SK-N-SH (cell line): Measurements from ENCODE around the gene OR5W2. TPM values are rescaled to one million over a fixed set of nuclear protein-coding genes. Genes with fewer than 3 reads are reported as not detected.

Experiments
- CTCF ChIA-PET: fragments of 300-600, 350-600 bp; formaldehyde crosslinking; extraction: SDS; loops from one replicate; lab custom pipeline; 2021; lab: Yijun Ruan, JAX
- POLR2A ChIA-PET: fragments of 350-600 bp; sonication (Branson Sonifier 250); formaldehyde crosslinking; extraction: SDS; loops from one replicate; lab custom pipeline; 2020; ENCODE audit warnings: antibody characterized with exemption, inconsistent platforms; lab: Yijun Ruan, JAX
- DNase-seq: peaks from one replicate; pipeline ENCODE4 v3.0.0; 2012
- H2AFZ ChIP-seq: fragments of 200-600 bp; sonication (generic); 2 replicates; pipeline ENCODE4 v1.8.1; 2016; ENCODE audit warnings: antibody characterized with exemption, mild to moderate bottlenecking, low read depth
- H3F3A ChIP-seq: fragments of 200-600 bp; sonication (generic); replicated peaks from 2 replicates; pipeline ENCODE3; 2016; ENCODE audit warnings: antibody characterized with exemption, mild to moderate bottlenecking; ENCODE audit not compliant: insufficient read depth
- H3K27ac ChIP-seq, 2 experiments: fragments of 200-500 bp in 1 of 2; fragments of 200-600 bp in 1 of 2; sonication (Bioruptor generic) in 1 of 2; sonication (generic), shearing (Covaris generic) in 1 of 2; 2 replicates each; pipeline versions ENCODE4 v1.5.1 to v1.6.1; 2014 to 2016; ENCODE audit warnings: low read depth in 2 of 2, inconsistent platforms in 1 of 2, low read length in 1 of 2, mild to moderate bottlenecking in 1 of 2, mixed read lengths in 1 of 2
- H3K27me3 ChIP-seq: fragments of 200-600 bp; sonication (generic), shearing (Covaris generic); 2 replicates; pipeline ENCODE4 v1.6.1; 2016; ENCODE audit warnings: mixed run types; ENCODE audit not compliant: insufficient read depth
- H3K36me3 ChIP-seq, 2 experiments: fragments of 200-500 bp in 1 of 2; fragments of 200-600 bp in 1 of 2; sonication (Bioruptor generic) in 1 of 2; sonication (generic) in 1 of 2; replicated peaks in 1 of 2; 2 replicates each; pipeline versions ENCODE3 to v1.5.1; 2014 to 2016; ENCODE audit warnings: low read length in 1 of 2, mild to moderate bottlenecking in 1 of 2; ENCODE audit not compliant: insufficient read depth in 2 of 2, control insufficient read depth in 1 of 2
- H3K4me1 ChIP-seq, 2 experiments: fragments of 200-500 bp in 1 of 2; fragments of 200-600 bp in 1 of 2; sonication (Bioruptor generic) in 1 of 2; sonication (generic), shearing (Covaris generic) in 1 of 2; 2 replicates each; pipeline versions ENCODE4 v1.5.1 to v1.6.1; 2014 to 2016; ENCODE audit warnings: low read depth in 1 of 2, low read length in 1 of 2, mixed run types in 1 of 2; ENCODE audit not compliant: insufficient read depth in 2 of 2, control insufficient read depth in 1 of 2
- H3K4me2 ChIP-seq: fragments of 200-600 bp; sonication (generic), shearing (Covaris generic); 2 replicates; pipeline ENCODE4 v1.6.1; 2017; ENCODE audit warnings: mixed run types
- H3K4me3 ChIP-seq, 2 experiments: fragments of 200-500 bp in 1 of 2; fragments of 200-600 bp in 1 of 2; sonication (Bioruptor generic) in 1 of 2; sonication (generic), shearing (Covaris generic) in 1 of 2; 2 replicates each; pipeline versions ENCODE4 v1.5.1 to v1.8.1; 2014 to 2016; ENCODE audit warnings: low read depth in 2 of 2, inconsistent platforms in 1 of 2, low read length in 1 of 2, mild to moderate bottlenecking in 1 of 2, mixed read lengths in 1 of 2, moderate library complexity in 1 of 2
- H3K79me2 ChIP-seq: fragments of 200-600 bp; sonication (generic); 2 replicates; pipeline ENCODE4 v1.8.1; 2017; ENCODE audit warnings: mild to moderate bottlenecking; ENCODE audit not compliant: insufficient read depth
- H3K9ac ChIP-seq: fragments of 200-600 bp; sonication (generic); 2 replicates; pipeline ENCODE4 v1.6.1; 2017; ENCODE audit warnings: mixed run types
- H3K9me2 ChIP-seq: fragments of 200-600 bp; sonication (generic); 2 replicates; pipeline ENCODE4 v1.6.1; 2017; ENCODE audit warnings: mixed run types
- H3K9me3 ChIP-seq: fragments of 200-600 bp; sonication (generic); 2 replicates; pipeline ENCODE4 v1.6.1; 2017; ENCODE audit warnings: mixed run types, mild to moderate bottlenecking, moderate library complexity
- H4K20me1 ChIP-seq: fragments of 200-600 bp; sonication (generic); 2 replicates; pipeline ENCODE4 v1.6.1; 2017; ENCODE audit warnings: mild to moderate bottlenecking, mixed run types; ENCODE audit not compliant: insufficient read depth
- CHD2 ChIP-seq: fragments of 150-350 bp; IDR thresholded peaks from 2 replicates; pipeline ENCODE4 v1.6.1; 2018; ENCODE audit warnings: low read length; ENCODE audit not compliant: partially characterized antibody
- CTCF ChIP-seq: fragments of 200-600 bp; sonication (generic); IDR thresholded peaks from 2 replicates; pipeline ENCODE4 v1.6.1; 2017; ENCODE audit warnings: antibody characterized with exemption, mild to moderate bottlenecking, moderate library complexity
- EP300 ChIP-seq, 2 experiments: IDR thresholded peaks; 2 replicates each; pipeline versions ENCODE4 v1.4.0 to v1.6.1; 2012; ENCODE audit warnings: borderline replicate concordance in 1 of 2, low read depth in 1 of 2, low read length in 1 of 2
- FOSL2 ChIP-seq: IDR thresholded peaks from 2 replicates; pipeline ENCODE4 v1.4.0; 2012; ENCODE audit warnings: low read depth, mild to moderate bottlenecking, moderate library complexity, borderline replicate concordance
- FOXJ3 ChIP-seq: sonication (generic); formaldehyde crosslinking; IDR thresholded peaks from 2 replicates; pipeline ENCODE4 v1.5.1; 2020; ENCODE audit warnings: mild to moderate bottlenecking, missing genetic modification reagents
- FOXM1 ChIP-seq: IDR thresholded peaks from 2 replicates; pipeline ENCODE4 v1.4.0; 2012; ENCODE audit warnings: low read depth, mild to moderate bottlenecking
- GABPA ChIP-seq: IDR thresholded peaks from 2 replicates; pipeline ENCODE4 v1.4.0; 2012; ENCODE audit warnings: low read depth, mild to moderate bottlenecking
- IRF3 ChIP-seq: fragments of 150-350 bp; IDR thresholded peaks from 2 replicates; pipeline ENCODE4 v1.6.1; 2016; ENCODE audit warnings: mild to moderate bottlenecking, low read depth, low read length
- MEF2A ChIP-seq: IDR thresholded peaks from 2 replicates; pipeline ENCODE4 v1.4.0; 2012; ENCODE audit warnings: low read depth, borderline replicate concordance
- MXI1 ChIP-seq: IDR thresholded peaks from 2 replicates; pipeline ENCODE4 v1.6.1; 2012; ENCODE audit warnings: mild to moderate bottlenecking, low read depth, low read length, improper control_type of control experiment
- POLR2AphosphoS5 ChIP-seq: IDR thresholded peaks from 2 replicates; pipeline ENCODE4 v1.6.1; 2012; ENCODE audit warnings: low read depth, low read length
- RXRA ChIP-seq: IDR thresholded peaks from 2 replicates; pipeline ENCODE4 v1.4.0; 2012; ENCODE audit warnings: low read depth, mild to moderate bottlenecking, borderline replicate concordance
- TAF1 ChIP-seq: IDR thresholded peaks from 2 replicates; pipeline ENCODE4 v1.6.1; 2012; ENCODE audit warnings: low read depth, mild to moderate bottlenecking, low read length, moderate library complexity, borderline replicate concordance
- TCF12 ChIP-seq: IDR thresholded peaks from 2 replicates; pipeline ENCODE4 v1.4.0; 2012
- YY1 ChIP-seq: IDR thresholded peaks from 2 replicates; pipeline ENCODE4 v1.4.0; 2012; ENCODE audit warnings: low read depth, mild to moderate bottlenecking
- WGBS: methylation state at CpG from one replicate; pipeline ENCODE4 v1.1.6; 2017; ENCODE audit warnings: low lambda C conversion rate; 5-methylcytosine and 5-hydroxymethylcytosine counted together
- polyA plus RNA-seq, 3 experiments: library from polyadenylated mRNA; depleted of rRNA; stranded (reverse); fragments of >200 nt; gene quantifications; 2 replicates each; pipeline ENCODE4 v1.2.3, GENCODE V29; 2012
- TF ChIP-seq, protein P1 (sequence below): fragments of 150-350 bp; IDR thresholded peaks from 2 replicates; pipeline ENCODE4 v1.6.1; 2017; ENCODE audit warnings: antibody characterized with exemption, low read length, low read depth, borderline replicate concordance
- TF ChIP-seq, protein P2 (sequence below): IDR thresholded peaks from 2 replicates; pipeline ENCODE4; 2012

Gene OR5W2
- polyA plus RNA-seq (2012; rRNA removed) = not detected in 2 replicates
- polyA plus RNA-seq (2012; cell fraction: cytosol; rRNA removed) = not detected in 2 replicates
- polyA plus RNA-seq (2012; cell fraction: nucleus; rRNA removed) = not detected in 2 replicates

DNA sequence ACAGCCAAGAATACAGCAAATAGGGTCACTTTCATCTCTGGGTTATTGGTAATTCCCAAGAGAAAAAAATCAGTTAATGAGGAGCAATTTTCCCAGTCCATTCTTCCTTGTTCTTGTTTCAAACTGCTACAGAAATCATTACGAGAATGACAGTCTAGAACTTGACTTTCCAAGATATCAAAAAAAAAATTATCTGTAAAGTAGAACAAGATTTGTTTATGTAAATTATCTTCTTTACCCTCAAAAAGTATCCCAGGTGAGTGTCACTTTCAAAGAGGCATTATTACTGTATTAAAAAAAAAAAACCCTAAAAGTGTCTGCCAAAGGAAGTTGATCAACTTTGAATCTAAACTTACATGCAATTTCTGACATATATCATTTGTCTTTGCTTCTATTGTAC lies at the start of gene OR5W2:
Gene OR5W2, minus strand, starts transcription at position 101 of the 400 bp plus-strand sequence. Its CDS starts 0 bp downstream, at position 101.
- no peaks in the 10 kb centered on the region for H4K20me1 ChIP-seq
- H3K27ac ChIP-seq = no peak within 1 kb of the TSS
- 0% methylated on average over 1 of the region's 1 CpG for WGBS
- H3K9ac ChIP-seq = no peak within 1 kb of the TSS
- no peaks in the 10 kb centered on the region for H3K27me3 ChIP-seq
- no peaks in the 10 kb centered on the region for H3K4me1 ChIP-seq
- CTCF ChIA-PET = no interaction called here
- H3F3A ChIP-seq = no peaks in the 10 kb centered on the region
- DNase-seq = no peak
- POLR2A ChIA-PET = no interaction called here
- H3K9me2 ChIP-seq = no peaks in the 10 kb centered on the region
- TF ChIP-seq FOXM1 = no peak
- TF ChIP-seq GABPA = no peak
- TF ChIP-seq YY1 = no peak
- TF ChIP-seq EP300 (IDR thresholded peaks at IDR 0.05; ENCODE audit: borderline replicate concordance in 1 of 2, low read depth in 1 of 2, low read length in 1 of 2) = no peak
- no peak for TF ChIP-seq CHD2
- no peak for TF ChIP-seq CTCF
- TF ChIP-seq, protein P1, sequence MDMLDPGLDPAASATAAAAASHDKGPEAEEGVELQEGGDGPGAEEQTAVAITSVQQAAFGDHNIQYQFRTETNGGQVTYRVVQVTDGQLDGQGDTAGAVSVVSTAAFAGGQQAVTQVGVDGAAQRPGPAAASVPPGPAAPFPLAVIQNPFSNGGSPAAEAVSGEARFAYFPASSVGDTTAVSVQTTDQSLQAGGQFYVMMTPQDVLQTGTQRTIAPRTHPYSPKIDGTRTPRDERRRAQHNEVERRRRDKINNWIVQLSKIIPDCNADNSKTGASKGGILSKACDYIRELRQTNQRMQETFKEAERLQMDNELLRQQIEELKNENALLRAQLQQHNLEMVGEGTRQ = no peak
- no peak for TF ChIP-seq TAF1
- TF ChIP-seq IRF3 = no peak
- H3K79me2 ChIP-seq = no peaks in the 10 kb centered on the region
- no peaks in the 10 kb centered on the region for H3K36me3 ChIP-seq
- H3K9me3 ChIP-seq = no peaks in the 10 kb centered on the region
- H2AFZ ChIP-seq = no peak within 1 kb of the TSS
- H3K4me3 ChIP-seq = no peak within 1 kb of the TSS
- no peak within 1 kb of the TSS for H3K4me2 ChIP-seq

- Histone ChIP-seq H3K36me3 (no peaks in the 10 kb centered on the region), H3K4me2 (no peak overlapping the region), H3K27ac (no peak overlapping the region), H3K9me3 (no peaks in the 10 kb centered on the region), H3K4me3 (no peak overlapping the region), H3K79me2 (no peaks in the 10 kb centered on the region), H3K27me3 (no peaks in the 10 kb centered on the region), H3K9ac (no peak overlapping the region), H4K20me1 (no peaks in the 10 kb centered on the region), H2AFZ (no peak overlapping the region), H3F3A (no peaks in the 10 kb centered on the region), H3K9me2 (no peaks in the 10 kb centered on the region), H3K4me1 (no peaks in the 10 kb centered on the region)
- ChIA-PET CTCF (no interaction called here), POLR2A (no interaction called here)
- 0% methylated on average over 4 of the region's 4 CpGs for WGBS
- TF ChIP-seq TAF1 (no peak), RXRA (no peak), FOXJ3 (CRISPR knock-in tag) (no peak), POLR2AphosphoS5 (no peak), MEF2A (no peak), MXI1 (no peak), TCF12 (no peak), FOSL2 (no peak), CHD2 (no peak)
- TF ChIP-seq, protein P2, sequence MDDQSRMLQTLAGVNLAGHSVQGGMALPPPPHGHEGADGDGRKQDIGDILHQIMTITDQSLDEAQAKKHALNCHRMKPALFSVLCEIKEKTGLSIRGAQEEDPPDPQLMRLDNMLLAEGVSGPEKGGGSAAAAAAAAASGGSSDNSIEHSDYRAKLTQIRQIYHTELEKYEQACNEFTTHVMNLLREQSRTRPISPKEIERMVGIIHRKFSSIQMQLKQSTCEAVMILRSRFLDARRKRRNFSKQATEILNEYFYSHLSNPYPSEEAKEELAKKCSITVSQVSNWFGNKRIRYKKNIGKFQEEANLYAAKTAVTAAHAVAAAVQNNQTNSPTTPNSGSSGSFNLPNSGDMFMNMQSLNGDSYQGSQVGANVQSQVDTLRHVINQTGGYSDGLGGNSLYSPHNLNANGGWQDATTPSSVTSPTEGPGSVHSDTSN = no peak
- TF ChIP-seq, protein P1 = no peak
- no peak for DNase-seq
Observed at GRCh38 chr11:55956521-55956920, 42.1 kb upstream of the OR5W2 start.
